Measurements from ENCODE around the gene MAGEC1.

- no peak for TF ChIP-seq POLR2A (IDR thresholded peaks at IDR 0.05; ENCODE audit: low read depth, low read length)
- TF ChIP-seq TAF1 (IDR thresholded peaks at IDR 0.05; ENCODE audit: borderline replicate concordance, low read depth, low read length): no peak
These were observed 9.0 kb upstream of the MAGEC1 start for GRCh38 chrX:141894733-141895132.
